OCI-LY3 (cell line): Measurements from ENCODE around the gene LAMA1.

ENCODE experiments used
- CTCF ChIP-seq: fragments of 200-600, 300-600 bp; sonication (generic); IDR thresholded peaks from 2 replicates; pipeline ENCODE4 v1.5.1; 2014; ENCODE audit warnings: antibody characterized with exemption, low read length, low read depth
- EZH2phosphoT487 ChIP-seq: fragments of 200-600 bp; shearing (Covaris generic); IDR thresholded peaks from 2 replicates; pipeline ENCODE4 v1.6.1; 2018; ENCODE audit warnings: antibody characterized with exemption, mixed run types, low read depth

- TF ChIP-seq CTCF (no peak), EZH2phosphoT487 (no peak)
Measured at GRCh38 chr18:7072593-7072992, 45.0 kb downstream of the LAMA1 start.
